Measurements from ENCODE around the gene SPEM1.

SPEM1 gene

DNA sequence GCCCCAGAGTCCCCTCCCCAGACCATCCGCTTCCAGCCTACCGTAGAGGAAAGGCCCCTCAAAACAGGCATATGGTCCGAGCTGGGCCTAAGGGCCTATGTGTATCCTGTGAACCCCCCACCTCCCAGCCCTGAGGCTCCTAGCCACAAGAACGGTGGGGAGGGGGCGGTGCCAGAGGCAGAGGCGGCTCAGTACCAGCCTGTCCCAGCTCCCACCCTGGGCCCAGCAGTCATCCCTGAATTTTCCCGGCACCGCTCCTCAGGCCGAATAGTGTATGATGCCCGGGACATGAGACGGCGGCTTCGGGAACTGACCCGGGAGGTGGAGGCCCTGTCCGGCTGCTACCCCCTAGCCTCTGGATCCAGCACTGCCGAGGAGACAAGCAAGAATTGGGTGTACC is 1.1 kb downstream of the SPEM1 start:
- DNase-seq (ENCODE audit: insufficient read length, low spot score) (no peak), FAIRE-seq (no peak)
- no peak for TF ChIP-seq CTCF (IDR thresholded peaks at IDR 0.05; ENCODE audit: insufficient read depth, missing control alignments)

- no peak for TF ChIP-seq CTCF (IDR thresholded peaks at IDR 0.05; ENCODE audit: insufficient read depth, missing control alignments)
- FAIRE-seq: no peak
- no peak for DNase-seq (ENCODE audit: insufficient read length, low spot score)
Observed at GRCh38 chr17:7423679-7424078, 3.6 kb downstream of the SPEM1 start.

DNA sequence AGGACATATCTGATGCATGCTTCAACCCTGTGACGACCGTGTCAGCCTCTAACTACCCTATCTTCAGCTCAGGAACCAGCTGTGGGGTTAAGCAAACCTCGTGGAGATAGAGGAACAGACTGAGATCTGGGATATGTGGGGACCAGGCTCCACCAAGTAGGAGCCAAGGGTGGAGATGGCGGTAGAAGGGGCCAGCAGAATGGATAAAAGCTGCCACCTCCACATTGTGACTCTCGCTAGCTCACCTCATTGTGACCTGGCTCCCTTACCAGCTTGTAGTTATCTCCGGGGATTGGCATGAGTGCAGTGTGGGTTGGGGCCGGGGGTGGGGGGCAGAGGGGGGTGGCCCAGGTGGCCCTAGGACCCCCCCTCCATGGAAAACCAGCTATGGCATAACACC is 5.2 kb downstream of the SPEM1 start, which contains the start of gene SPEM2:
TSS of gene SPEM2 (plus strand) at position 301 of the 400 bp plus-strand sequence. CDS start at position 374, 73 bp downstream.
- no peak for TF ChIP-seq CTCF (IDR thresholded peaks at IDR 0.05; ENCODE audit: insufficient read depth, missing control alignments)
- FAIRE-seq: no peak
- no peak for DNase-seq (ENCODE audit: insufficient read length, low spot score)

GRCh38 chr17:7425756-7426155 is 5.6 kb downstream of the SPEM1 start:
- no peak for FAIRE-seq
- DNase-seq (ENCODE audit: insufficient read length, low spot score): no peak
- no peak for TF ChIP-seq CTCF (IDR thresholded peaks at IDR 0.05; ENCODE audit: insufficient read depth, missing control alignments)

DNA sequence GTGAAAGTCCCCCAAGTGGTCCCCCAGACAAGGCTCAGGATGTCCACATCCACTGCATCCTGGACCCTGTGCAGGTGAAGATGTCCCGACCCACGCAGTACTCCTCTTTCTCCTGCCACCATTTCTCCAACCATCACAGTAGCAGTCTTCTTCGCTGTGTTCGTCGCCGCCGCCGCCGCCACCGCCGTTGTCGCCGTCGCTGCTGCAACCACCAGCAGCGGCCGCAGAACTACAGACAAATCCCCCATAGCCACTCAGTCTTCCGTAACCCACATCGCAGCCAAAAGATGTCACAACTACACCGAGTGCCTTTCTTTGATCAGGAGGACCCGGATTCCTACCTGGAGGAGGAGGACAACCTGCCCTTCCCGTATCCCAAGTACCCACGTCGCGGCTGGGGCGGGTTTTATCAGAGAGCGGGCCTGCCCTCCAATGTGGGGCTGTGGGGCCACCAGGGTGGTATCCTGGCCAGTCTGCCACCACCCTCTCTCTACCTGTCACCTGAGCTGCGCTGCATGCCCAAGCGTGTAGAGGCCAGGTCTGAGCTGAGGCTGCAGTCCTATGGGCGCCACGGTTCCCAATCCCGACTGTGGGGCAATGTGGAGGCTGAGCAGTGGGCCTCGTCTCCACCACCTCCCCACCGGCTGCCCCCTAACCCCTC is 6.2 kb downstream of the SPEM1 start:
- TF ChIP-seq CTCF (IDR thresholded peaks at IDR 0.05; ENCODE audit: insufficient read depth, missing control alignments): no peak
- FAIRE-seq: no peak
- DNase-seq (ENCODE audit: insufficient read length, low spot score): no peak

DNA sequence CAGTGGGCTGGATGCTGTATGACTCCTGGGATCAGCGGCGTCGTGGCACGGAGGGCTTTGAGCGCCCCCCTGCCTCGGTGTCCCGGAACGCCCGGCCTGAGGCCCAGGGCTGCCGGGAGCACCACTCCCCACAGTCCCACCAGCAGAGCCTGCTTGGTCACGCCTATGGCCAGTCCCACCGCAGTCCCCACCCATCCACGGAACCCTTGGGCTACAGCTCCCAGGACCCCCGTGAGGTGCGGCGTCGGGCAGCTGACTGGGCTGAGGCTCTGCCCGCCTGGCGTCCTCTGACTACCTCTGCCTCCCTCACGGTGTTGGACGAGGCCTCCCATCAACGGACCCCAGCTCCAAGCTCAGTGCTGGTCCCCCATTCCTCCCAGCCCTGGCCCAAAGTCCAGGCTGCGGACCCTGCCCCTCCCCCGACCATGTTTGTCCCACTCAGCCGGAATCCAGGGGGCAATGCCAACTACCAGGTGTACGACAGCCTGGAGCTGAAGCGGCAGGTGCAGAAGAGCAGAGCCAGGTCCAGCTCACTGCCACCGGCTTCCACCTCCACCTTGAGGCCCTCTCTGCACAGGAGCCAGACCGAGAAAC is 6.9 kb downstream of the SPEM1 start:
- FAIRE-seq (no peak), DNase-seq (ENCODE audit: insufficient read length, low spot score) (no peak)
- no peak for TF ChIP-seq CTCF (IDR thresholded peaks at IDR 0.05; ENCODE audit: insufficient read depth, missing control alignments)

DNA sequence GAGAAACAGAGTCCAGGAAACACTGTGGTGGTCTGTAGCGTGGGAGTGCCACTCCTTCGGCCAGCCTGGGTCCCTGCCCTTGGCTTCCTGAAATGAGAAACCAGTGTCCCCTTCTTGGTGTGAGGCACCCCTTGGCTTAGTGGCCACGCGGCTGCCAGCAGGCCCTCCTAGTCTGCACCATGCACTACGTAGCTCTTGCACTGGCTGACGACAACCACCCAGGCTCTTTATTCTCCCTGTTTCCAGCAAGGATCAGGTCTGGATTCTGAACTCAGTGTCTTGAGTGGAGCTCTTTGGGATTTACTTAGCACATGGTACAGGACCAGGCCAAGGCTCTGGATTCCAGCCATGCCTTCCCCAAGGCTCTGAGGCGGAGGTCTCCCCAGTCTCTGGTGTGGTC is 7.4 kb downstream of the SPEM1 start:
- FAIRE-seq (no peak), DNase-seq (ENCODE audit: insufficient read length, low spot score) (no peak)
- no peak for TF ChIP-seq CTCF (IDR thresholded peaks at IDR 0.05; ENCODE audit: insufficient read depth, missing control alignments)
